ENCODE results near the gene ASAH2.

- TF ChIP-seq POLR2AphosphoS5 (IDR thresholded peaks at IDR 0.05; ENCODE audit: low read depth, low read length) (no peak), POLR2A (IDR thresholded peaks at IDR 0.05; ENCODE audit: control extremely low read depth in 1 of 2, low read depth in 2 of 2, low read length in 2 of 2) (no peak), EZH2 (IDR thresholded peaks at IDR 0.05; ENCODE audit: low read depth, low read length, severe bottlenecking) (no peak), SP1 (IDR thresholded peaks at IDR 0.05; ENCODE audit: low read depth, low read length) (no peak), CTCF (IDR thresholded peaks at IDR 0.05; ENCODE audit: control extremely low read depth in 1 of 3, insufficient read depth in 1 of 3, low read depth in 1 of 3, low read length in 3 of 3) (no peak), CHD7 (IDR thresholded peaks at IDR 0.05; ENCODE audit: insufficient replicate concordance, low read length) (no peak), GABPA (IDR thresholded peaks at IDR 0.05; ENCODE audit: borderline replicate concordance, insufficient read depth, low read length) (no peak), TAF7 (optimal IDR thresholded peaks at IDR 0.05; ENCODE audit: borderline replicate concordance, low read depth, low read length) (no peak), NRF1 (IDR thresholded peaks at IDR 0.05; ENCODE audit: low read depth, low read length) (no peak), RXRA (IDR thresholded peaks at IDR 0.05; ENCODE audit: insufficient read depth, low read depth, low read length) (no peak), TAF1 (IDR thresholded peaks at IDR 0.05; ENCODE audit: low read depth, low read length) (no peak)
Measured at GRCh38 chr10:50219646-50220045, 31.7 kb downstream of the ASAH2 start.
